Iris pigment epithelial cell (primary cell): Measurements from ENCODE around the gene SLC6A12.
"Not testable (repeated sequence)": the region's sequence is repeated elsewhere in the genome, so short reads cannot be mapped to it uniquely, and the experiment has no call there.

Experiments
- DNase-seq: peaks from one replicate; pipeline ENCODE4 v3.0.0-alpha.2; 2011; ENCODE audit warnings: low read depth

SLC6A12 gene

DNA sequence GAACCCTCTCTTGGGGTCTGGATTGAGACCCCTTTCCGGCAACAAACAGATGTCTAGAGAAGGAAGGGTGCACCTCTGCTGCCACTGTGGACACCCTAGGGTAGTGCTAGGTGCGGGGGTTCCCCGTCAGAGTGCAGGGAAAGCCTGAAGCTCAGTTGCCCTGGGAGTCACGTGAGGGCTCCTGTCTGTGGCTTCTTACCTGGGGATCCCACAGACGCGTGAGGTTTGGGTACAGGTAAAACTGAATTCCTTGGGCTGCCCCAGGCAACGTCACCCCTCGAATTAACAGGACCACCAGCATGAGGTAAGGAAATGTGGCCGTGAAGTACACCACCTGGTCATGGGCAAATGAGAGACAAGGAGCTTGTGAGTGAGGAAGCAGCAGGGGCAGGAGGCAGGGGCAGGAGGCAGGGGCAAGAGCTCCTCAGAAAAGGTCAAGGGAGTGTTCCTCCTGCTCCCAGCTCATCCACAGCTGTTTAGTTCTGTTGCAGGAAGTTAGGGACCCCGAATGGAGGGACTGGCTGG, 21.0 kb upstream of the SLC6A12 start:
- no peak for DNase-seq

GRCh38 chr12:234019-234418, 20.1 kb upstream of the SLC6A12 start:
- no peak for DNase-seq

DNA sequence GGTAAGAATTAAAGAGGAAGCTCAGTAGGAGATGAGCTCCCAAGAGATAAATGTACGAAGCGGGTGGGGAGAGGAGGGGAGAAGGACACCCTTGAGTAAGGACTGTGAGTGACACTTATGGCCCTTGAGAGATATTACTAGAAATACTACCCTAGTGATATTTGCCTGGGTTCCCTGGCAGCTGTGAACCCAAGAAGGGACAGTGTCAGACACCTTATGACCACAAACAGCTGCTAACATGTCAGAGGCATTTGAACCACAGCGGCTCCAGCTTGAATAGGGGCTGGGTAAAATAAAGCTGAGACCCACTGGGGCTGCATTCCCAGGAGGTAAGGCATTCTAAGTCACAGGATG, 19.6 kb upstream of the SLC6A12 start:
- no peak for DNase-seq

GRCh38 chr12:232731-233614, 19.0 kb upstream of the SLC6A12 start:
- DNase-seq = no peak

GRCh38 chr12:230925-231671, 17.1 kb upstream of the SLC6A12 start:
- no peak for DNase-seq

- no peak for DNase-seq
These were observed 15.7 kb upstream of the SLC6A12 start for GRCh38 chr12:229441-230191.

DNA sequence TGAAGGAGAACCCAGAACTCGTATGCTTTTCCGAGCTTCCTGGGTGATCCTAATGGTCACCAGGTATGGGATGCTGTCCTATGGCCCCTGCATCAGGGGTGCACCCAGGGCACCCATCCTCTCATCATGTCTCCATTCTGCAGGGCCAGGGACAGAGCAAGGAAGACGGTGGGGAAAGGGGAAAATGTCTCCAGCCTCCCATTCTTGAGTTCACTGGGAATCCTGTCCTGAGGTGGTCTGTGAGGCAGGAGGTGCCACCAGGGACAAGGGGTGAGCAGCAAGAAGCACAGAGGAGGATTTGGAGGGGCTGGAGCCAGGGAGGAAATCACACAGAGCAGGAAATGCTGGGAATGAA, 14.9 kb upstream of the SLC6A12 start:
- DNase-seq = no peak

DNA sequence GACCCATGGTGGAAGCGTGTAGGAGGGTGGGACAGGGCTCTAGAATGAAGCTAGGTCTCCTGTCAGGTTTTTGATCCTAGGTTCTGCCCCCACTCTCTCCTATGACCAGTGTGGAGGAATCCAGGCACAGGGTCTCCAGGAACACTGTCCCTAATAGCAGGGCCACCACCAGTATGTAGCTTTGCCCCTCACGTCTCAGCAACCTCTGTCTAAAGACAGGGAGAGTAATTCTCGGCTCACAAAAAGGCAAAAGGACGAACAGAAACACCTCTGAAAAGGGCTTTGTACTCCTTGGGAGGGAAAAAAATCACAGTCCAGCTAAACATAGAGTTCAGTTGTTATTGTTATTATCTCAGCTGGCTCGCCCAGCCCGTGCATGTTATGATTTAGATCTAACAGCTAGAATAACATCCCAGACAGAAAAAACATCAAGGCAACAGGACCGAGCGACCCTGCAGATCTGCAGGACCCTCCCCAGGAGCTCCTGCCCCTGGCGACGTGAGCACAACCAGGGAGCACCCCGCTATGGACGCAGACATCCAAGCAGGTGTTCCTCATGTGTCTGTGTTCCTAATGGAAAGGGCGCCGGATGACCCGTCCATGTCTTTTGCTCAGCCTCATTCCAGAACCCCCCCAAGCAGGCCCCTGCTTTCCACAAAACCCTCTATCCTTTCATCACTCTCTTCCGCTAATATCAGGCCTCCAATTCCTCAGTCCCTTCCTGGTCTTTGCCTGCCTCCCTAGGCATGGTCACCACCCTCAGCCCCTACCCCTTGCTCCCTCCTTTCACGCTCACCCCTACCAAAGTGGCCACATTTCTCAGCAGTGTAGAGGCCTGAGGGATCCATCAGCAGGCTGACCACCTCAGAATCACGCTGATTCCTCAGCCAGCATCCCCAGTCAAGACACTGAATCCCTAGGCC, 14.2 kb upstream of the SLC6A12 start:
- DNase-seq = no peak

- no peak for DNase-seq
These were observed 13.4 kb upstream of the SLC6A12 start for GRCh38 chr12:227286-227915.

- DNase-seq = no peak
These were observed 12.4 kb upstream of the SLC6A12 start for GRCh38 chr12:226401-226800.

DNA sequence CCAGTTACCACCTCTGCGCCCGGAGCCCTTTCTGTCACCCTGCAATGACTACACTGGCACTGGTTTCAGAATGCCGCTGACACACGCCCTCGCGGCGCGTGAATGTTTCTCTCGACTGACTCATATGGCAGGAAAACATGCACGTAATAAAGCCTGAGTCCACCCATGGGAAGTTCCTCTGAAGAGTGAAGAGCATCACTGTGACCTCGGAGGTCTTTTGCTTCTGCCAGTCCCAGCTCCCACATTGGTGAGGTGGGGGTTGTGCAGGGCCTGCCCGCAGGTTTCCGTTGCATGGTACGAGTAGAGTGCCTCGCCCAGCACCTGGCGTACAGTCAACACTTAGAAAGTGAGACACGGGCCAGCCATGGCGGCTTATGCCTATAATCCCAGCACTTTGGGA, 11.1 kb upstream of the SLC6A12 start:
- DNase-seq = no peak

GRCh38 chr12:224330-224729, 10.4 kb upstream of the SLC6A12 start:
- no peak for DNase-seq

- DNase-seq = no peak
These were observed 9.9 kb upstream of the SLC6A12 start for GRCh38 chr12:223841-224240.

DNA sequence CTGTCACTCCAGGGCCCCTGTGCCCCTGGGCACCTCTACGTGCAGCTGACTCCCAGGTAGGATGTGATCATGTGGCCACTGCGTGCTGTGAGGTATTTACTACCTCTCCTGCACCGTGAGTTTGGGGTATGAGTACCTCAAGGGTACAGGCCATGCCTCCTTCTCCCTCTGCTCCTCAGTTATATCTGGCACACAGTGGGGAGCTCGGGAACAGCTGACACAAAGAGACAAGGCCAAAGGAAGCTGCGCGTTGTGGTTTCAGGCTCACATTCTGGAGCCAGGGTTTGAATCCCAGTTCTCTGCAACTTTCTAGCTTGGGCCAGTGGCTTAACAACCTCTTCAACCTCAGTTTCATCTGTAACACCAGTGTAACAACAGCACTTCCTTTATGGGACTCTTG, 7.8 kb upstream of the SLC6A12 start:
- DNase-seq = no peak

DNA sequence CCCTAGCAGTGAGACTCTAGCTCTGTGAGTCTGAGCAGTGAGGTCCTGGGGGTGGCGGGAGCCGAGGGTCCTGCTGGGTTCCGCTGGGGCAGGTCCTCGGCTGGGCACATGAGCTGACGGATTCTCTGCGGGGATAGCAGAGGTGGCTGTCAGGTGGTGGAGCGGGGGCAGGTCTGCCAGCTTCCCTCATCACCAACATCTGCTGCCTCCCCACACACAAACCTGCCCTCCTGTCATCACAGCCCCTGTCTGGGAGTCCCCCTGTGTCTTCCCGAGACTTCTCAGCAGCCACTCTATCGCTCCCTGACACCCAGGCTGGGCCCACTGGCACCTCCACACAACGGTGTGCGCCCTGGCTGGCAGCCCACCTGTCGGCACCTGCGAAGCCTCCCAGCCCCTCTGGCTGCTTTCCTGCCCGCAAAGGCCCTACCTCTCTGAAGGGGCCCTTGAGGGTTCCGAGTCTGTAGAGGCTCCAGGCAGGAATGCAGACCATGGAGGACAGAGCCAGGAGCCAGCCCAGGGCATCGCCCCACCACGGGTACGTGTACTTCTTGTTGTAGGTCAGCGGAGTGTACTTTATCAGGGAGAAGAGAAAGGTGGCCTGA, 7.1 kb upstream of the SLC6A12 start:
- no peak for DNase-seq

DNA sequence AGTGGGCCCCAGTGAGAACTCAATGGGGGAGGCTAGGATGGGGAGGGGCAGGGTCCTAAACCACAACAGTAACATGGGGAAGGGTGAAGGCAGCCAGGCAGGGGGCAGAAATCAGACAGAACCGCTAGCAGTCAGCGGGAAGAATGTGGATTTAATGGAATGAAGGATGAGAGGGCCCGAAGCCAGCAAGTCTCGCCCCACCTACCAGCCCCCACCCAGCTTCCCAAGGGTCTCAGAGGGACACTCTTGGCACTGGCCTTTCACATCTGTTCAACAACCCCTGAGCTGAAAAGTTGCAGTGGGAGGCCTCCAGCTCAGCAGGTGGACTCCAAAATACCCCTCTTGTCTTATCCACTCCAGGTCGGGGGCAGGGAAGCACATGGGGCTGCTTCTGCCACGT, 6.5 kb upstream of the SLC6A12 start:
- DNase-seq = no peak

- DNase-seq = peak; percentile 38
These were observed 6.0 kb upstream of the SLC6A12 start for GRCh38 chr12:219891-220352.

- DNase-seq = no peak
These were observed 5.0 kb upstream of the SLC6A12 start for GRCh38 chr12:218728-219590.

DNA sequence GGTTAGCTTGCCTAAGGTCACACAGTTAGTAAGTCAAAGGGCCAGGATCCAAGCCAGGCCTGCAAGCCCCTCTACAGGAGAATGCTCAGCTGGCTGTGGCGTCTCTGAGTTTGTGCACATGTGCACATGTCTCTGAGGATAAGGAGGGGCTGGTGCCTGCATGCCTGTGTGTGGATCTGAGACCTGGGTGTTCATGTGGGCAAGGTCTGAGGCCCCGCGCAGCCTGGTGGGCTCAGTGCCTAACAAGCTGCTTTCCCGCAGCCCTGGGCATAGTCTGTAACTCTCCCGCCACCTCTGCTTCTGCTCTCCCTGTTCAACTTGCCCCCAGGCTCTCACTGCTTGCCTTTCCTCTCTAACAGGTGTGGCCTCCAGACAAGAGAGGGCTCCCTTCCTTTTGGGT, 4.3 kb upstream of the SLC6A12 start:
- no peak for DNase-seq

DNA sequence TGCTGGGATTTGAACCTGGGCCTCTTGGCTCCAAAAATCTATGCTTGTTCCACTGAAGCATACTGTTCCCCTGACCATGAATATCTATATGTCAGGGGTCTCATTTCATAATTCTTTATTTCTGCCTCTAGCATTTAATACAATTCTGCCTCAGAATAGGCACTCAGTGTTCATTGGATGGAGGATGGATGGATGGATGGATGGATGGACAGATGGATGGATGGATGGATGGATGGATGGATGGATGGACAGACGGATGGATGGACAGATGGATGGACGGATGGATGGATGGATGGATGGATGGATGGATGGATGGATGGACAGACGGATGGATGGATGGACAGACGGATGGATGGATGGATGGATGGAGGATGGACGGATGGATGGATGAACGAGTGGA, 3.1 kb upstream of the SLC6A12 start:
- DNase-seq = not testable (repeated sequence)
